Measurements from ENCODE around the gene PARVB. TPM values are rescaled to one million over a fixed set of nuclear protein-coding genes. Genes with fewer than 3 reads are reported as not detected.

PARVB gene
- total and polyA plus RNA-seq, 10 of the 15 experiments (the other 5 are each of a cell fraction or from before 2014, with no cell fraction given) = 5.2 to 264 (median 76.0) TPM

- Histone ChIP-seq H3K9me3 (replicated peaks; ENCODE audit: control insufficient read depth, insufficient read depth, low read length) (no peaks in the 10 kb centered on the region), H2AFZ (ENCODE audit: control insufficient read depth, low read depth, low read length) (no peak overlapping the region), H3K27ac (ENCODE audit: control insufficient read depth, insufficient read depth) (no peak overlapping the region), H3K79me2 (ENCODE audit: control insufficient read depth, insufficient read depth, low read length) (no peaks in the 10 kb centered on the region; the same call in 1 of the 2 replicates), H3K27me3 (replicated peaks in 1 of 2; ENCODE audit: control insufficient read depth in 2 of 2, insufficient read depth in 2 of 2, low read length in 1 of 2) (no peaks in the 10 kb centered on the region), H4K20me1 (ENCODE audit: control insufficient read depth, insufficient read depth) (no peaks in the 10 kb centered on the region), H3K36me3 (ENCODE audit: control insufficient read depth in 2 of 2, insufficient read depth in 2 of 2, low read length in 1 of 2) (peaks cover 13 to 16% of the 10 kb centered on the region in 2 experiments), H3K9ac (ENCODE audit: control insufficient read depth, insufficient read depth, low read length) (no peak overlapping the region), H3K4me2 (ENCODE audit: control insufficient read depth, insufficient read depth) (no peak overlapping the region), H3K4me1 (ENCODE audit: control insufficient read depth, insufficient read depth, low read length) (no peaks in the 10 kb centered on the region), H3K4me3 (no peak overlapping the region)
- FAIRE-seq = no peak
- no peak for DNase-seq (ENCODE audit: low read depth, low spot score)
- intact Hi-C loops (cut with micrococcal nuclease; ENCODE audit: unreplicated experiment) = no loop called here
- in situ Hi-C loops (cut with MboI) = no loop called here
- BruUV-seq (replicated peaks) = no TSS peak
- WGBS (ENCODE audit: insufficient coverage, insufficient replicate concordance, low lambda C conversion rate, missing lambda C conversion rate) = 98% methylated on average over 10 of the region's 10 CpGs
- CTCF ChIA-PET = no interaction called here
- POLR2A ChIA-PET = no interaction called here
- ATAC-seq = no peak
- SMC1A ChIA-PET (ENCODE audit: uncharacterized antibody, unreplicated experiment) = no interaction called here
- TF ChIP-seq ZSCAN29 (IDR thresholded peaks at IDR 0.05) (no peak), SRF (IDR thresholded peaks at IDR 0.05; ENCODE audit: low read depth in 2 of 2, low read length in 2 of 2) (no peak), NR2C2 (IDR thresholded peaks at IDR 0.05; ENCODE audit: borderline replicate concordance, control insufficient read depth, insufficient read length, low read depth) (no peak), NR2C1 (IDR thresholded peaks at IDR 0.05) (no peak), RELA (IDR thresholded peaks at IDR 0.05; ENCODE audit: borderline replicate concordance, partially characterized antibody) (no peak), GABPA (IDR thresholded peaks at IDR 0.05; ENCODE audit: low read depth) (no peak), ZNF217 (IDR thresholded peaks at IDR 0.05) (no peak), SP1 (IDR thresholded peaks at IDR 0.05; ENCODE audit: low read depth, low read length) (no peak), TCF7 (IDR thresholded peaks at IDR 0.05; ENCODE audit: borderline replicate concordance) (no peak), HDAC2 (IDR thresholded peaks at IDR 0.05) (no peak)
- RAD21 ChIA-PET (ENCODE audit: unreplicated experiment) = no interaction called here
These were observed 67.6 kb downstream of the PARVB start for GRCh38 chr22:44091751-44092150.

- ChIA-PET SMC1A (ENCODE audit: uncharacterized antibody, unreplicated experiment) (no interaction called here), RAD21 (ENCODE audit: unreplicated experiment) (no interaction called here), CTCF (no interaction called here), POLR2A (no interaction called here)
- WGBS (ENCODE audit: insufficient coverage, insufficient replicate concordance, low lambda C conversion rate, missing lambda C conversion rate) = 76% methylated on average over 8 of the region's 8 CpGs
- H3K4me1 ChIP-seq (ENCODE audit: control insufficient read depth, insufficient read depth, low read length) = no peaks in the 10 kb centered on the region
- no peak for ATAC-seq
- H3K4me3 ChIP-seq = no peak overlapping the region
- H3K27ac ChIP-seq (ENCODE audit: control insufficient read depth, insufficient read depth) = no peak overlapping the region
- H3K9ac ChIP-seq (ENCODE audit: control insufficient read depth, insufficient read depth, low read length) = no peak overlapping the region
- no peaks in the 10 kb centered on the region for H3K27me3 ChIP-seq (replicated peaks in 1 of 2; ENCODE audit: control insufficient read depth in 2 of 2, insufficient read depth in 2 of 2, low read length in 1 of 2)
- in situ Hi-C loops (cut with MboI) = no loop called here
- H3K4me2 ChIP-seq (ENCODE audit: control insufficient read depth, insufficient read depth) = no peak overlapping the region
- BruUV-seq (replicated peaks) = no TSS peak
- H3K79me2 ChIP-seq (ENCODE audit: control insufficient read depth, insufficient read depth, low read length) = no peaks in the 10 kb centered on the region; the same call in 1 of the 2 replicates
- FAIRE-seq = no peak
- H4K20me1 ChIP-seq (ENCODE audit: control insufficient read depth, insufficient read depth) = no peaks in the 10 kb centered on the region
- no peak for DNase-seq (ENCODE audit: low read depth, low spot score)
- H2AFZ ChIP-seq (ENCODE audit: control insufficient read depth, low read depth, low read length) = no peak overlapping the region
- no peaks in the 10 kb centered on the region for H3K9me3 ChIP-seq (replicated peaks; ENCODE audit: control insufficient read depth, insufficient read depth, low read length)
- peaks cover 12 to 22% of the 10 kb centered on the region in 2 experiments; a peak in 3 of 4 replicates for H3K36me3 ChIP-seq (ENCODE audit: control insufficient read depth in 2 of 2, insufficient read depth in 2 of 2, low read length in 1 of 2)
- intact Hi-C loops (cut with micrococcal nuclease; ENCODE audit: unreplicated experiment) = no loop called here
- TF ChIP-seq, protein P1, sequence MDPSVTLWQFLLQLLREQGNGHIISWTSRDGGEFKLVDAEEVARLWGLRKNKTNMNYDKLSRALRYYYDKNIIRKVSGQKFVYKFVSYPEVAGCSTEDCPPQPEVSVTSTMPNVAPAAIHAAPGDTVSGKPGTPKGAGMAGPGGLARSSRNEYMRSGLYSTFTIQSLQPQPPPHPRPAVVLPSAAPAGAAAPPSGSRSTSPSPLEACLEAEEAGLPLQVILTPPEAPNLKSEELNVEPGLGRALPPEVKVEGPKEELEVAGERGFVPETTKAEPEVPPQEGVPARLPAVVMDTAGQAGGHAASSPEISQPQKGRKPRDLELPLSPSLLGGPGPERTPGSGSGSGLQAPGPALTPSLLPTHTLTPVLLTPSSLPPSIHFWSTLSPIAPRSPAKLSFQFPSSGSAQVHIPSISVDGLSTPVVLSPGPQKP (IDR thresholded peaks at IDR 0.05; ENCODE audit: low read depth, low read length) = no peak
- TF ChIP-seq, protein P2, sequence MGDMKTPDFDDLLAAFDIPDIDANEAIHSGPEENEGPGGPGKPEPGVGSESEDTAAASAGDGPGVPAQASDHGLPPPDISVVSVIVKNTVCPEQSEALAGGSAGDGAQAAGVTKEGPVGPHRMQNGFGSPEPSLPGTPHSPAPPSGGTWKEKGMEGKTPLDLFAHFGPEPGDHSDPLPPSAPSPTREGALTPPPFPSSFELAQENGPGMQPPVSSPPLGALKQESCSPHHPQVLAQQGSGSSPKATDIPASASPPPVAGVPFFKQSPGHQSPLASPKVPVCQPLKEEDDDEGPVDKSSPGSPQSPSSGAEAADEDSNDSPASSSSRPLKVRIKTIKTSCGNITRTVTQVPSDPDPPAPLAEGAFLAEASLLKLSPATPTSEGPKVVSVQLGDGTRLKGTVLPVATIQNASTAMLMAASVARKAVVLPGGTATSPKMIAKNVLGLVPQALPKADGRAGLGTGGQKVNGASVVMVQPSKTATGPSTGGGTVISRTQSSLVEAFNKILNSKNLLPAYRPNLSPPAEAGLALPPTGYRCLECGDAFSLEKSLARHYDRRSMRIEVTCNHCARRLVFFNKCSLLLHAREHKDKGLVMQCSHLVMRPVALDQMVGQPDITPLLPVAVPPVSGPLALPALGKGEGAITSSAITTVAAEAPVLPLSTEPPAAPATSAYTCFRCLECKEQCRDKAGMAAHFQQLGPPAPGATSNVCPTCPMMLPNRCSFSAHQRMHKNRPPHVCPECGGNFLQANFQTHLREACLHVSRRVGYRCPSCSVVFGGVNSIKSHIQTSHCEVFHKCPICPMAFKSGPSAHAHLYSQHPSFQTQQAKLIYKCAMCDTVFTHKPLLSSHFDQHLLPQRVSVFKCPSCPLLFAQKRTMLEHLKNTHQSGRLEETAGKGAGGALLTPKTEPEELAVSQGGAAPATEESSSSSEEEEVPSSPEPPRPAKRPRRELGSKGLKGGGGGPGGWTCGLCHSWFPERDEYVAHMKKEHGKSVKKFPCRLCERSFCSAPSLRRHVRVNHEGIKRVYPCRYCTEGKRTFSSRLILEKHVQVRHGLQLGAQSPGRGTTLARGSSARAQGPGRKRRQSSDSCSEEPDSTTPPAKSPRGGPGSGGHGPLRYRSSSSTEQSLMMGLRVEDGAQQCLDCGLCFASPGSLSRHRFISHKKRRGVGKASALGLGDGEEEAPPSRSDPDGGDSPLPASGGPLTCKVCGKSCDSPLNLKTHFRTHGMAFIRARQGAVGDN (IDR thresholded peaks at IDR 0.05) = no peak
- no peak for TF ChIP-seq ZBED1 (IDR thresholded peaks at IDR 0.05; ENCODE audit: borderline replicate concordance)
- TF ChIP-seq RAD21 (IDR thresholded peaks at IDR 0.05; ENCODE audit: insufficient read depth, low read depth, low read length) = no peak
- no peak for TF ChIP-seq RFX5 (IDR thresholded peaks at IDR 0.05; ENCODE audit: low read depth, low read length)
- TF ChIP-seq CREB1 (IDR thresholded peaks at IDR 0.05; ENCODE audit: low read depth) = no peak
These were observed 68.6 kb downstream of the PARVB start for GRCh38 chr22:44092636-44093220.

All from GM12878 (cell line).